Heart left ventricle (tissue), 13 donors: ENCODE measurements around the gene ERCC1.

Experiments
- CTCF ChIP-seq, 12 donors: fragments of 200-600 bp; sonication (generic) in 4 of 12; IDR thresholded peaks; one replicate each; pipeline versions ENCODE4 v1.5.0 to v1.8.0; 2018 to 2022; ENCODE audit warnings: antibody characterized with exemption in 12 of 12, mild to moderate bottlenecking in 5 of 12
- POLR2A ChIP-seq, 2 donors: fragments of 450-650 bp; IDR thresholded peaks; one replicate each; pipeline ENCODE4 v1.6.1; 2017; ENCODE audit warnings: antibody characterized with exemption in 2 of 2, mild to moderate bottlenecking in 2 of 2, moderate library complexity in 2 of 2
- donor health status: ischemic (EF 13 %, LVEDD 7.1; RV severe dilation, severe dysfunction).
- donor health status: DM: no; HTN: yes; CAD: no.
- donor health status: DM: no; HTN: no; CAD: no.
- donor health status: ischemic (EF 25% LVEDD 6.9; RV normal size, moderate dysfunction).
- donor health status: ischemic (EF 25% LVEDD 5.7; RV mildly dilated, moderate dysfunction).
- donor health status: ischemic (EF 35%, LVEDD 5.7; RV mildly dilated, moderate dysfunction).
- donor health status: nonischemic (EF 11% LVEDD 7.7; RV severe dilation, severe dysfunction).
- donor health status: DM: yes; HTN: yes; CAD: no.
- donor health status: PGD.
- donor health status: ischemic (EF 29% LVEDD 5.4; RV normal size, mild dysfunction).
- donor health status: nonischemic (EF 23%, LVEDD 6.1; RV moderate dilation, normal function).

GRCh38 chr19:45468159-45468651 lies 44.5 kb upstream of the ERCC1 start:
- TF ChIP-seq CTCF (IDR thresholded peaks at IDR 0.05) (peak in 2 of 12 donors; percentile 14 to 18), POLR2A (IDR thresholded peaks at IDR 0.05) (no peak)
